Measurements from ENCODE around the gene MKX.

MKX gene

DNA sequence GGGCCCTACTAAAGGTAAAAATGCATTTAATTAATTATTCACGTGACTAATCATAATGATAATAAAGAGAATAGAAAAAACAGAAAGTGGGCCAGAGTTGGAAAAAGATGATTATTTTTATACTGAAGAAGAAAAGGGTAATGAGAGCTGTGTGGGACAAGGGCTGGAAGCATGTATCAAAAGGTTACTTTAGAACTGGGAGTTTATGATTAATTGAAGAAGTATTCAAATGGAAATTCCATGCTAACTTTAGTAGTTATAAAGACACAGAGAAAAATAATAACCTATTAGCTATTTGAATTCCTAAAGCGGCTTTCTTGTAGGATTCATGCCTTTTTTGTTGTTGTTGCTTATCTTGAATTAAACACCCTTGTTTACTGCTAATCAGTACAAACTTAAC lies 49.9 kb downstream of the MKX start:
- H3K4me2 ChIP-seq (ENCODE audit: low read depth, low read length, poor library complexity, severe bottlenecking) = no peak overlapping the region
- H3K4me1 ChIP-seq (ENCODE audit: insufficient read depth, low read length, poor library complexity, severe bottlenecking) = no peaks in the 10 kb centered on the region
- H3F3A ChIP-seq (ENCODE audit: low read depth) = no peaks in the 10 kb centered on the region
- no peaks in the 10 kb centered on the region for H3K36me3 ChIP-seq (ENCODE audit: insufficient read depth, low read length)
- H3K79me2 ChIP-seq (ENCODE audit: insufficient read depth, low read length) = no peaks in the 10 kb centered on the region
- H3K4me3 ChIP-seq (ENCODE audit: low read length, poor library complexity, severe bottlenecking) = no peak overlapping the region
- H3K9ac ChIP-seq (ENCODE audit: low read depth, low read length, poor library complexity, severe bottlenecking) = no peak overlapping the region
- H3K9me2 ChIP-seq (replicated peaks; ENCODE audit: low read depth, low read length) = no peaks in the 10 kb centered on the region
- TF ChIP-seq CTCF (conservative IDR thresholded peaks at IDR 0.05; ENCODE audit: low read length) (no peak), EZH2phosphoT487 (IDR thresholded peaks at IDR 0.05; ENCODE audit: borderline replicate concordance) (no peak)
- H4K20me1 ChIP-seq (ENCODE audit: insufficient read depth, low read length, poor library complexity, severe bottlenecking) = no peaks in the 10 kb centered on the region
- no peak overlapping the region for H2AFZ ChIP-seq (ENCODE audit: low read length)
- H3K27me3 ChIP-seq (ENCODE audit: insufficient read depth, low read length, poor library complexity, severe bottlenecking) = no peaks in the 10 kb centered on the region
- H3K9me3 ChIP-seq (ENCODE audit: insufficient read depth, low read depth, low read length) = no peaks in the 10 kb centered on the region

GRCh38 chr10:27695088-27695487 lies 50.5 kb downstream of the MKX start:
- no peaks in the 10 kb centered on the region for H3K27me3 ChIP-seq (ENCODE audit: insufficient read depth, low read length, poor library complexity, severe bottlenecking)

GRCh38 chr10:27692663-27693062 lies 53.0 kb downstream of the MKX start:
- Histone ChIP-seq H3K4me2 (ENCODE audit: low read depth, low read length, poor library complexity, severe bottlenecking) (no peak overlapping the region), H3K27me3 (ENCODE audit: insufficient read depth, low read length, poor library complexity, severe bottlenecking) (no peaks in the 10 kb centered on the region), H3K9me3 (ENCODE audit: insufficient read depth, low read depth, low read length) (no peaks in the 10 kb centered on the region), H3K36me3 (ENCODE audit: insufficient read depth, low read length) (no peaks in the 10 kb centered on the region), H3K9ac (ENCODE audit: low read depth, low read length, poor library complexity, severe bottlenecking) (no peak overlapping the region), H3K79me2 (ENCODE audit: insufficient read depth, low read length) (no peaks in the 10 kb centered on the region), H3K4me3 (ENCODE audit: low read length, poor library complexity, severe bottlenecking) (no peak overlapping the region), H2AFZ (ENCODE audit: low read length) (no peak overlapping the region), H3F3A (ENCODE audit: low read depth) (no peaks in the 10 kb centered on the region), H4K20me1 (ENCODE audit: insufficient read depth, low read length, poor library complexity, severe bottlenecking) (no peaks in the 10 kb centered on the region), H3K9me2 (replicated peaks; ENCODE audit: low read depth, low read length) (no peaks in the 10 kb centered on the region), H3K4me1 (ENCODE audit: insufficient read depth, low read length, poor library complexity, severe bottlenecking) (peaks cover 4% of the 10 kb centered on the region)
- TF ChIP-seq EZH2phosphoT487 (IDR thresholded peaks at IDR 0.05; ENCODE audit: borderline replicate concordance) (no peak), CTCF (conservative IDR thresholded peaks at IDR 0.05; ENCODE audit: low read length) (no peak)

More at GRCh38 chr10:27695088-27695487, 50.5 kb downstream of the MKX start:
- no peak for TF ChIP-seq EZH2phosphoT487 (IDR thresholded peaks at IDR 0.05; ENCODE audit: borderline replicate concordance)
- no peak overlapping the region for H3K4me3 ChIP-seq (ENCODE audit: low read length, poor library complexity, severe bottlenecking)
- H3F3A ChIP-seq (ENCODE audit: low read depth) = no peaks in the 10 kb centered on the region
- H3K9me2 ChIP-seq (replicated peaks; ENCODE audit: low read depth, low read length) = no peaks in the 10 kb centered on the region
- H2AFZ ChIP-seq (ENCODE audit: low read length) = no peak overlapping the region
- H3K36me3 ChIP-seq (ENCODE audit: insufficient read depth, low read length) = no peaks in the 10 kb centered on the region
- no peaks in the 10 kb centered on the region for H3K9me3 ChIP-seq (ENCODE audit: insufficient read depth, low read depth, low read length)
- no peak overlapping the region for H3K9ac ChIP-seq (ENCODE audit: low read depth, low read length, poor library complexity, severe bottlenecking)
- H4K20me1 ChIP-seq (ENCODE audit: insufficient read depth, low read length, poor library complexity, severe bottlenecking) = no peaks in the 10 kb centered on the region
- no peak overlapping the region for H3K4me2 ChIP-seq (ENCODE audit: low read depth, low read length, poor library complexity, severe bottlenecking)
- H3K4me1 ChIP-seq (ENCODE audit: insufficient read depth, low read length, poor library complexity, severe bottlenecking) = no peaks in the 10 kb centered on the region
- no peaks in the 10 kb centered on the region for H3K79me2 ChIP-seq (ENCODE audit: insufficient read depth, low read length)

GRCh38 chr10:27688991-27689390 lies 56.6 kb downstream of the MKX start:
- no peaks in the 10 kb centered on the region for H3K36me3 ChIP-seq (ENCODE audit: insufficient read depth, low read length)
- no peak overlapping the region for H3K9ac ChIP-seq (ENCODE audit: low read depth, low read length, poor library complexity, severe bottlenecking)
- no peaks in the 10 kb centered on the region for H3K9me3 ChIP-seq (ENCODE audit: insufficient read depth, low read depth, low read length)
- no peaks in the 10 kb centered on the region for H3K79me2 ChIP-seq (ENCODE audit: insufficient read depth, low read length)
- no peaks in the 10 kb centered on the region for H3K9me2 ChIP-seq (replicated peaks; ENCODE audit: low read depth, low read length)
- no peak overlapping the region for H3K4me3 ChIP-seq (ENCODE audit: low read length, poor library complexity, severe bottlenecking)
- no peaks in the 10 kb centered on the region for H4K20me1 ChIP-seq (ENCODE audit: insufficient read depth, low read length, poor library complexity, severe bottlenecking)
- H3F3A ChIP-seq (ENCODE audit: low read depth) = no peaks in the 10 kb centered on the region
- TF ChIP-seq CTCF (conservative IDR thresholded peaks at IDR 0.05; ENCODE audit: low read length) (no peak), EZH2phosphoT487 (IDR thresholded peaks at IDR 0.05; ENCODE audit: borderline replicate concordance) (no peak)
- peaks cover 6% of the 10 kb centered on the region for H3K4me1 ChIP-seq (ENCODE audit: insufficient read depth, low read length, poor library complexity, severe bottlenecking)
- H3K4me2 ChIP-seq (ENCODE audit: low read depth, low read length, poor library complexity, severe bottlenecking) = no peak overlapping the region
- no peak overlapping the region for H2AFZ ChIP-seq (ENCODE audit: low read length)
- no peaks in the 10 kb centered on the region for H3K27me3 ChIP-seq (ENCODE audit: insufficient read depth, low read length, poor library complexity, severe bottlenecking)
